ENCODE results near the gene ADGRG1. TPM values are rescaled to one million over a fixed set of nuclear protein-coding genes. Genes with fewer than 3 reads are reported as not detected.

Gene ADGRG1
- polyA plus RNA-seq, 1 of the 3 experiments (the other 2 are of a cell fraction), result 7.4 TPM

GRCh38 chr16:57643147-57643874, 14.9 kb downstream of the ADGRG1 start:
- no peak for TF ChIP-seq GATA2 (CRISPR knock-in tag; IDR thresholded peaks at IDR 0.05)
- peak; percentile 35; the same call in 1 of the 2 replicates for TF ChIP-seq TCF12 (IDR thresholded peaks at IDR 0.05)
- TF ChIP-seq POLR2AphosphoS5 (IDR thresholded peaks at IDR 0.05; ENCODE audit: low read depth, low read length), result no peak
- TF ChIP-seq FOSL2 (IDR thresholded peaks at IDR 0.05; ENCODE audit: borderline replicate concordance, low read depth), result peak; percentile 27; the same call in 1 of the 2 replicates
- TF ChIP-seq MEF2A (IDR thresholded peaks at IDR 0.05; ENCODE audit: borderline replicate concordance, low read depth), result no peak
- CTCF ChIA-PET, result interaction anchor here (1.1 to 3.3 kb wide), 4 partner anchors 20 to 67 kb away, joined by 3 to 18 read pairs (median 8); no protein-coding TSS in a partner anchor
- no peaks in the 10 kb centered on the region for H3K36me3 ChIP-seq (replicated peaks in 1 of 2; ENCODE audit: control insufficient read depth in 1 of 2, insufficient read depth in 2 of 2, low read length in 1 of 2)
- no peak overlapping the region for H3K27ac ChIP-seq (ENCODE audit: low read depth in 2 of 2, low read length in 1 of 2)
- peak overlapping the region; percentile 29; the same call in 1 of the 2 replicates for H3K4me2 ChIP-seq
- POLR2A ChIA-PET, result no interaction called here
- H3F3A ChIP-seq (replicated peaks; ENCODE audit: insufficient read depth), result peaks cover 4% of the 10 kb centered on the region
- WGBS (ENCODE audit: low lambda C conversion rate), result 24% methylated on average over 7 of the region's 7 CpGs
- no peaks in the 10 kb centered on the region for H3K9me3 ChIP-seq
- peaks cover 4 to 10% of the 10 kb centered on the region in 2 experiments; a peak in 1 of 4 replicates for H3K4me1 ChIP-seq (ENCODE audit: control insufficient read depth in 1 of 2, insufficient read depth in 2 of 2, low read depth in 1 of 2, low read length in 1 of 2)
- no peak overlapping the region for H3K9ac ChIP-seq
- no peak overlapping the region for H2AFZ ChIP-seq (ENCODE audit: low read depth)
- H3K4me3 ChIP-seq (ENCODE audit: low read depth in 2 of 2, low read length in 1 of 2), result no peak overlapping the region
- no peaks in the 10 kb centered on the region for H3K79me2 ChIP-seq (ENCODE audit: insufficient read depth)
- no peaks in the 10 kb centered on the region for H4K20me1 ChIP-seq (ENCODE audit: insufficient read depth)
- H3K9me2 ChIP-seq, result no peaks in the 10 kb centered on the region
- no peaks in the 10 kb centered on the region for H3K27me3 ChIP-seq (ENCODE audit: insufficient read depth)
- no peak for DNase-seq

- WGBS (ENCODE audit: low lambda C conversion rate), result 93% methylated on average over 8 of the region's 9 CpGs
- ChIA-PET POLR2A (no interaction called here), CTCF (interaction anchor here (1.1 to 3.3 kb wide), 3 partner anchors 44 to 67 kb away, joined by 7 to 18 read pairs (median 9); no protein-coding TSS in a partner anchor)
- no peaks in the 10 kb centered on the region for H3K36me3 ChIP-seq (replicated peaks in 1 of 2; ENCODE audit: control insufficient read depth in 1 of 2, insufficient read depth in 2 of 2, low read length in 1 of 2)
- H3F3A ChIP-seq (replicated peaks; ENCODE audit: insufficient read depth), result peaks cover 4% of the 10 kb centered on the region
- H3K9me3 ChIP-seq, result no peaks in the 10 kb centered on the region
- no peaks in the 10 kb centered on the region for H3K79me2 ChIP-seq (ENCODE audit: insufficient read depth)
- no peaks in the 10 kb centered on the region for H4K20me1 ChIP-seq (ENCODE audit: insufficient read depth)
- no peaks in the 10 kb centered on the region for H3K27me3 ChIP-seq (ENCODE audit: insufficient read depth)
- TF ChIP-seq ZBTB33 (IDR thresholded peaks at IDR 0.05; ENCODE audit: borderline replicate concordance, low read depth), result no peak
- no peak for TF ChIP-seq ELF1 (IDR thresholded peaks at IDR 0.05)
- TF ChIP-seq RCOR1 (IDR thresholded peaks at IDR 0.05; ENCODE audit: low read length), result no peak
- no peak for TF ChIP-seq TCF12 (IDR thresholded peaks at IDR 0.05)
- TF ChIP-seq SIN3A (IDR thresholded peaks at IDR 0.05; ENCODE audit: borderline replicate concordance, low read depth, low read length), result no peak
- TF ChIP-seq FOXJ3 (CRISPR knock-in tag; IDR thresholded peaks at IDR 0.05), result no peak
- H3K9me2 ChIP-seq, result no peaks in the 10 kb centered on the region
- H2AFZ ChIP-seq (ENCODE audit: low read depth), result no peak overlapping the region
- peaks cover 4 to 10% of the 10 kb centered on the region in 2 experiments; a peak in 1 of 4 replicates for H3K4me1 ChIP-seq (ENCODE audit: control insufficient read depth in 1 of 2, insufficient read depth in 2 of 2, low read depth in 1 of 2, low read length in 1 of 2)
- no peak overlapping the region for H3K9ac ChIP-seq
- H3K4me3 ChIP-seq (ENCODE audit: low read depth in 2 of 2, low read length in 1 of 2), result no peak overlapping the region
- H3K4me2 ChIP-seq, result no peak overlapping the region
- DNase-seq, result no peak
- H3K27ac ChIP-seq (ENCODE audit: low read depth in 2 of 2, low read length in 1 of 2), result no peak overlapping the region
Measured at GRCh38 chr16:57643910-57644309, 15.5 kb downstream of the ADGRG1 start.
